ENCODE results near the gene APOD.

APOD gene

DNA sequence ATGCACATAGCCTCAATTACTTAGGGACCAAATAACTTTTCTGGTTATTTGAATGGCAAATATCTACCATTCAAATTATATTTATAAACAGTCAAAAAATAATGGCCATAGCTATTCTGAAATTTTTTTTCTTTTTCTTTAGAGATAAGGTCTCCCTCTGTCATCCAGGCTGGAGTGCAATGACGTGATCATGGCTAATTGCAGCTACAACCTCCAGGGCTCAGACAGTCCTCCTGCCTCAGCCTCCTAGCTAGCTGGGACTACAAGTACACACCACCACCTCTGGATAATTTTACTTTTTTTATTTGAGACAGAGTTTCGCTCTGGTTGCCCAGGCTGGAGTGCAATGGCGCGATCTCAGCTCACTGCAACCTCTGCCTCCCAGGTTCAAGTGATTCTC, 57.2 kb downstream of the APOD start:
- Histone ChIP-seq H3K9me2 (replicated peaks; ENCODE audit: insufficient read depth, low read length) (no peaks in the 10 kb centered on the region), H3F3A (ENCODE audit: insufficient read depth, low read length) (peaks cover 9% of the 10 kb centered on the region), H3K36me3 (replicated peaks; ENCODE audit: insufficient read depth, low read length) (peaks cover 9% of the 10 kb centered on the region; the same call in 1 of the 2 replicates), H4K20me1 (ENCODE audit: insufficient read depth, low read length) (peaks cover 4% of the 10 kb centered on the region; the same call in 1 of the 2 replicates), H3K79me2 (ENCODE audit: low read length) (peaks cover 60% of the 10 kb centered on the region), H2AFZ (ENCODE audit: low read length) (no peak overlapping the region), H3K27me3 (replicated peaks; ENCODE audit: insufficient read depth, low read length) (no peaks in the 10 kb centered on the region), H3K4me1 (ENCODE audit: low read length) (peaks cover 3% of the 10 kb centered on the region), H3K9me3 (replicated peaks; ENCODE audit: insufficient read depth, low read length) (no peaks in the 10 kb centered on the region), H3K4me3 (ENCODE audit: low read length) (no peak overlapping the region), H3K4me2 (ENCODE audit: low read depth, low read length) (no peak overlapping the region), H3K27ac (ENCODE audit: low read length) (no peak overlapping the region), H3K9ac (ENCODE audit: low read length) (no peak overlapping the region)
- no peak for DNase-seq
- no peak for TF ChIP-seq EZH2 (optimal IDR thresholded peaks at IDR 0.05; ENCODE audit: low read depth, low read length)
- no peak for TF ChIP-seq EZH2phosphoT487 (IDR thresholded peaks at IDR 0.05; ENCODE audit: low read length)
- TF ChIP-seq, protein P1, sequence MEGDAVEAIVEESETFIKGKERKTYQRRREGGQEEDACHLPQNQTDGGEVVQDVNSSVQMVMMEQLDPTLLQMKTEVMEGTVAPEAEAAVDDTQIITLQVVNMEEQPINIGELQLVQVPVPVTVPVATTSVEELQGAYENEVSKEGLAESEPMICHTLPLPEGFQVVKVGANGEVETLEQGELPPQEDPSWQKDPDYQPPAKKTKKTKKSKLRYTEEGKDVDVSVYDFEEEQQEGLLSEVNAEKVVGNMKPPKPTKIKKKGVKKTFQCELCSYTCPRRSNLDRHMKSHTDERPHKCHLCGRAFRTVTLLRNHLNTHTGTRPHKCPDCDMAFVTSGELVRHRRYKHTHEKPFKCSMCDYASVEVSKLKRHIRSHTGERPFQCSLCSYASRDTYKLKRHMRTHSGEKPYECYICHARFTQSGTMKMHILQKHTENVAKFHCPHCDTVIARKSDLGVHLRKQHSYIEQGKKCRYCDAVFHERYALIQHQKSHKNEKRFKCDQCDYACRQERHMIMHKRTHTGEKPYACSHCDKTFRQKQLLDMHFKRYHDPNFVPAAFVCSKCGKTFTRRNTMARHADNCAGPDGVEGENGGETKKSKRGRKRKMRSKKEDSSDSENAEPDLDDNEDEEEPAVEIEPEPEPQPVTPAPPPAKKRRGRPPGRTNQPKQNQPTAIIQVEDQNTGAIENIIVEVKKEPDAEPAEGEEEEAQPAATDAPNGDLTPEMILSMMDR (IDR thresholded peaks at IDR 0.05; ENCODE audit: low read length) = no peak

DNA sequence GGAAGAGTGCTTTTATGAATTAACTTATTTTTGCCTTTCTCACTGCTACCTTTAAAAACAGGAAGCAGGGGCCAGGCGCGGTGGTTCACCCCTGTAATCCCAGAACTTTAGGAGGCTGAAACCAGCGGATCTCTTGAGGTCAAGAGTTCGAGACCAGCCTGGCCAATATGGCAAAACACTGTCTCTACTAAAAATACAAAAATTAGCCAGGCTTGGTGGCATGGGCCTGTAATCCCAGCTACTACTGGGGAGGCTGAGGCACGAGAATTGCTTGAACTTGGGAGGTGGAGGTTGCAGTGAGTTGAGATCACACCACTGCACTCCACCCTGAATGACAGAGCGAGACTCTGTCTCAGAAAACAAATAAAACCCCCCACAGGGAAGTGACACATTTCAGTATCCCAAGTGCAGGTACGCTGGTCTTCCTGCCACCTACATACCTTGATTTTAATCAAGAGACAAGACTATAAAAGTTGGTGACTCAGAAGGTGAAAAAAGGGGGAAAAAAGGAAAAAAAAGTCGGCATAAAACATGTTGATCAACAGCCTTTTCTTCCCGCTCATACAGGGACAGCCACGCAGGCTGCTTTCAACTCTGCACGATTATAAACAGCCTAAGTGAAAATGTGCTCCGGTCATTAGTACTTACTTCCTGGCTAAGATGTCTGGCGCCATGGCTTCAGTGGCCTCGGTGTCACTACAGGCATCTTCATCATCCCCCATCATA, 59.4 kb downstream of the APOD start:
- no peak for DNase-seq

GRCh38 chr3:195522254-195523023, 61.3 kb downstream of the APOD start:
- no peak overlapping the region for H3K27ac ChIP-seq (ENCODE audit: low read length)
- H3K9me2 ChIP-seq (replicated peaks; ENCODE audit: insufficient read depth, low read length) = no peaks in the 10 kb centered on the region
- DNase-seq = peak; percentile 53
- H3K4me2 ChIP-seq (ENCODE audit: low read depth, low read length) = no peak overlapping the region
- peaks cover 9% of the 10 kb centered on the region for H3F3A ChIP-seq (ENCODE audit: insufficient read depth, low read length)
- H3K9ac ChIP-seq (ENCODE audit: low read length) = no peak overlapping the region
- H3K4me1 ChIP-seq (ENCODE audit: low read length) = no peaks in the 10 kb centered on the region
- H3K36me3 ChIP-seq (replicated peaks; ENCODE audit: insufficient read depth, low read length) = peaks cover 3% of the 10 kb centered on the region
- H3K27me3 ChIP-seq (replicated peaks; ENCODE audit: insufficient read depth, low read length) = no peaks in the 10 kb centered on the region
- H3K4me3 ChIP-seq (ENCODE audit: low read length) = no peak overlapping the region
- H3K9me3 ChIP-seq (replicated peaks; ENCODE audit: insufficient read depth, low read length) = no peaks in the 10 kb centered on the region
- TF ChIP-seq EZH2phosphoT487 (IDR thresholded peaks at IDR 0.05; ENCODE audit: low read length) = no peak
- TF ChIP-seq, protein P1 (IDR thresholded peaks at IDR 0.05; ENCODE audit: low read length) = peak; percentile 87
- H3K79me2 ChIP-seq (ENCODE audit: low read length) = peaks cover 27% of the 10 kb centered on the region
- peaks cover 4% of the 10 kb centered on the region; the same call in 1 of the 2 replicates for H4K20me1 ChIP-seq (ENCODE audit: insufficient read depth, low read length)
- H2AFZ ChIP-seq (ENCODE audit: low read length) = no peak overlapping the region

More for the DNA sequence above, 59.4 kb downstream of the APOD start:
- Histone ChIP-seq H3K9ac (ENCODE audit: low read length) (no peak overlapping the region), H3F3A (ENCODE audit: insufficient read depth, low read length) (peaks cover 9% of the 10 kb centered on the region), H3K4me1 (ENCODE audit: low read length) (no peaks in the 10 kb centered on the region), H3K27me3 (replicated peaks; ENCODE audit: insufficient read depth, low read length) (no peaks in the 10 kb centered on the region), H2AFZ (ENCODE audit: low read length) (no peak overlapping the region), H3K4me3 (ENCODE audit: low read length) (no peak overlapping the region), H4K20me1 (ENCODE audit: insufficient read depth, low read length) (peaks cover 4% of the 10 kb centered on the region; the same call in 1 of the 2 replicates), H3K9me2 (replicated peaks; ENCODE audit: insufficient read depth, low read length) (no peaks in the 10 kb centered on the region), H3K9me3 (replicated peaks; ENCODE audit: insufficient read depth, low read length) (no peaks in the 10 kb centered on the region), H3K36me3 (replicated peaks; ENCODE audit: insufficient read depth, low read length) (peaks cover 5% of the 10 kb centered on the region; the same call in 1 of the 2 replicates), H3K27ac (ENCODE audit: low read length) (no peak overlapping the region), H3K4me2 (ENCODE audit: low read depth, low read length) (no peak overlapping the region), H3K79me2 (ENCODE audit: low read length) (peaks cover 39% of the 10 kb centered on the region)
- TF ChIP-seq EZH2 (optimal IDR thresholded peaks at IDR 0.05; ENCODE audit: low read depth, low read length) = no peak
- TF ChIP-seq, protein P1 (IDR thresholded peaks at IDR 0.05; ENCODE audit: low read length) = no peak
- TF ChIP-seq EZH2phosphoT487 (IDR thresholded peaks at IDR 0.05; ENCODE audit: low read length) = no peak

Data from MM.1S (cell line).